A673 (cell line): Measurements from ENCODE around the gene TCEAL4. TPM values are rescaled to one million over a fixed set of nuclear protein-coding genes. Genes with fewer than 3 reads are reported as not detected.

Experiments used
- BruUV-seq: library from RNA; stranded (reverse); fragments of 400-500 nt; replicated peaks from 2 replicates; lab custom pipeline; 2021; lab: Mats Ljungman, UMichigan
- CTCF ChIA-PET: fragments of 300-600 bp; sonication (Branson Sonifier 250); formaldehyde crosslinking; loops from one replicate; lab custom pipeline; 2022; ENCODE audit warnings: antibody characterized with exemption; lab: Charles Lee
- POLR2A ChIA-PET: fragments of 300-600 bp; sonication (Branson Sonifier 250); formaldehyde crosslinking; loops from one replicate; lab custom pipeline; 2022; ENCODE audit warnings: antibody characterized with exemption; ENCODE audit not compliant: low non-redundant PET; lab: Charles Lee
- DNase-seq: peaks from one replicate; pipeline ENCODE4 v3.0.0-alpha.2; 2015; ENCODE audit warnings: low spot score
- H3K27ac ChIP-seq: fragments of 200-600 bp; sonication (generic); 2 replicates; pipeline ENCODE4 v1.5.1; 2016; ENCODE audit warnings: mixed run types, low read depth, mild to moderate bottlenecking, mixed read lengths, antibody characterized with exemption, low read length; ENCODE audit not compliant: poor library complexity, severe bottlenecking
- H3K27me3 ChIP-seq: fragments of 200-600 bp; sonication (generic); replicated peaks from 2 replicates; pipeline ENCODE4 v1.6.1; 2017; ENCODE audit warnings: mixed run types, low read depth, mild to moderate bottlenecking, mixed read lengths, antibody characterized with exemption, low read length; ENCODE audit not compliant: insufficient read depth, poor library complexity
- H3K36me3 ChIP-seq: fragments of 200-600 bp; sonication (generic); 2 replicates; pipeline ENCODE4 v1.6.1; 2016; ENCODE audit warnings: mixed run types, mild to moderate bottlenecking, mixed read lengths, antibody characterized with exemption, low read length; ENCODE audit not compliant: insufficient read depth, poor library complexity, severe bottlenecking
- H3K4me1 ChIP-seq: fragments of 200-600 bp; sonication (generic); 2 replicates; pipeline ENCODE4 v1.6.1; 2017; ENCODE audit warnings: mixed run types, mild to moderate bottlenecking, mixed read lengths, antibody characterized with exemption, low read length; ENCODE audit not compliant: insufficient read depth, poor library complexity, severe bottlenecking
- H3K4me3 ChIP-seq: fragments of 200-600 bp; sonication (generic); 2 replicates; pipeline ENCODE4 v1.5.1; 2016; ENCODE audit warnings: low read depth, mixed run types, mild to moderate bottlenecking, mixed read lengths, low read length; ENCODE audit not compliant: poor library complexity, severe bottlenecking
- H3K9me3 ChIP-seq: fragments of 200-600 bp; sonication (generic); 2 replicates; pipeline ENCODE4 v1.6.1; 2016; ENCODE audit warnings: mixed run types, low read depth, mild to moderate bottlenecking, mixed read lengths, antibody characterized with exemption, low read length; ENCODE audit not compliant: poor library complexity, severe bottlenecking
- CTCF ChIP-seq: fragments of 300-800, 200-600 bp; sonication (generic); conservative IDR thresholded peaks from 2 replicates; pipeline ENCODE4 v1.5.1; 2017; ENCODE audit warnings: low read depth, mild to moderate bottlenecking, antibody characterized with exemption, low read length, moderate library complexity, mixed read lengths
- EZH2 ChIP-seq: fragments of 200-600 bp; sonication (generic); IDR thresholded peaks from 2 replicates; pipeline ENCODE4 v1.6.1; 2017; ENCODE audit warnings: borderline replicate concordance, low read depth, mild to moderate bottlenecking, mixed read lengths, antibody characterized with exemption, low read length; ENCODE audit not compliant: poor library complexity, severe bottlenecking
- intact Hi-C: fragments of 100-400 bp; cut with micrococcal nuclease; formaldehyde crosslinking; loops from one replicate; pipeline ENCODE4 v1.10.0; 2022; ENCODE audit not compliant: unreplicated experiment
- total RNA-seq: library from RNA; stranded (reverse); gene quantifications from 2 replicates; pipeline ENCODE4 v1.2.3, GENCODE V29; 2021

TCEAL4 gene
- total RNA-seq, 1 experiment from 2014 or later = 37.3 TPM

- no peaks in the 10 kb centered on the region for H3K9me3 ChIP-seq
- ChIA-PET POLR2A (interaction anchor here (0.7 kb wide), 2 partner anchors 39 to 326 kb away, joined by 3 to 4 read pairs; no protein-coding TSS in a partner anchor), CTCF (interaction anchor here (0.6 to 1.2 kb wide), 4 partner anchors 18 to 96 kb away, joined by 3 to 5 read pairs (median 4); no protein-coding TSS in a partner anchor)
- TF ChIP-seq EZH2 (no peak), CTCF (peak; percentile 65)
- peak overlapping the region; percentile 71 for H3K4me3 ChIP-seq
- BruUV-seq = TSS peak; percentile 89
- intact Hi-C loops = loop anchor here (5.0 to 10.0 kb wide), 2 partner anchors 58 to 85 kb away; partner anchors contain the start of gene MORF4L2
- peak; percentile 73 for DNase-seq
- H3K36me3 ChIP-seq = no peaks in the 10 kb centered on the region
- H3K27ac ChIP-seq = peak overlapping the region; percentile 73
- H3K27me3 ChIP-seq = no peaks in the 10 kb centered on the region
- H3K4me1 ChIP-seq = no peaks in the 10 kb centered on the region
Observed at GRCh38 chrX:103629318-103630170, 44.2 kb downstream of the TCEAL4 start.

GRCh38 chrX:103630171-103630511 is 44.8 kb downstream of the TCEAL4 start:
- CTCF ChIA-PET = interaction anchor here (0.6 to 1.2 kb wide), 4 partner anchors 17 to 97 kb away, joined by 3 to 5 read pairs (median 4); no protein-coding TSS in a partner anchor
- no peaks in the 10 kb centered on the region for H3K27me3 ChIP-seq
- H3K4me3 ChIP-seq = peak overlapping the region; percentile 71
- no peaks in the 10 kb centered on the region for H3K4me1 ChIP-seq
- BruUV-seq = no TSS peak
- H3K36me3 ChIP-seq = no peaks in the 10 kb centered on the region
- TF ChIP-seq EZH2 (no peak), CTCF (no peak)
- intact Hi-C loops = no loop called here
- POLR2A ChIA-PET = no interaction called here
- no peak for DNase-seq
- no peaks in the 10 kb centered on the region for H3K9me3 ChIP-seq
- peak overlapping the region; percentile 73 for H3K27ac ChIP-seq

- CTCF ChIA-PET = interaction anchor here (0.7 to 1.2 kb wide), 2 partner anchors 90 to 98 kb away, joined by 3 to 5 read pairs; no protein-coding TSS in a partner anchor
Observed at GRCh38 chrX:103631145-103631544, 45.8 kb downstream of the TCEAL4 start.

More at GRCh38 chrX:103631145-103631544, 45.8 kb downstream of the TCEAL4 start:
- intact Hi-C loops = no loop called here
- H3K4me1 ChIP-seq = no peaks in the 10 kb centered on the region
- no peaks in the 10 kb centered on the region for H3K27me3 ChIP-seq
- H3K9me3 ChIP-seq = no peaks in the 10 kb centered on the region
- no peak for DNase-seq
- no peak overlapping the region for H3K4me3 ChIP-seq
- TF ChIP-seq CTCF (no peak), EZH2 (no peak)
- no TSS peak for BruUV-seq
- H3K27ac ChIP-seq = no peak overlapping the region
- POLR2A ChIA-PET = no interaction called here
- no peaks in the 10 kb centered on the region for H3K36me3 ChIP-seq
